Hematopoietic multipotent progenitor cell treated with erythropoietin and hydrocortisone succinate and interleukin-3 and kit ligand, for 15 days (in vitro differentiated cells): Measurements from ENCODE around the gene LRRC37A3.
"Not testable (repeated sequence)": the region's sequence is repeated elsewhere in the genome, so short reads cannot be mapped to it uniquely, and the experiment has no call there.

ENCODE experiments used
- DNase-seq: peaks from one replicate; pipeline ENCODE4 v3.0.0-alpha.2; 2015; ENCODE audit warnings: low spot score

LRRC37A3 gene

GRCh38 chr17:64919289-64920025 lies at the start of gene LRRC37A3:
Gene LRRC37A3 (minus strand): TSS chr17:64919478. CDS start chr17:64897257, 22,221 bp downstream.
- DNase-seq, result peak; percentile 97

GRCh38 chr17:64965873-64966287 lies 46.6 kb upstream of the LRRC37A3 start:
- peak; percentile 22 for DNase-seq

GRCh38 chr17:64965256-64965872 lies 46.1 kb upstream of the LRRC37A3 start:
- peak; percentile 9 for DNase-seq

- DNase-seq, result no peak
Measured at GRCh38 chr17:64964796-64965195, 45.5 kb upstream of the LRRC37A3 start.

- DNase-seq, result not testable (repeated sequence)
Measured at GRCh38 chr17:64963814-64964213, 44.5 kb upstream of the LRRC37A3 start.

GRCh38 chr17:64961563-64962378 lies 42.5 kb upstream of the LRRC37A3 start:
- DNase-seq, result peak; percentile 80

GRCh38 chr17:64951877-64952276 lies 32.6 kb upstream of the LRRC37A3 start:
- no peak for DNase-seq

- no peak for DNase-seq
Measured at GRCh38 chr17:64950871-64951270, 31.6 kb upstream of the LRRC37A3 start.

GRCh38 chr17:64947152-64947551 lies 27.9 kb upstream of the LRRC37A3 start:
- DNase-seq, result no peak

GRCh38 chr17:64941761-64942160 lies 22.5 kb upstream of the LRRC37A3 start:
- no peak for DNase-seq

- DNase-seq, result no peak
Measured at GRCh38 chr17:64941045-64941444, 21.8 kb upstream of the LRRC37A3 start.

GRCh38 chr17:64940055-64940454 lies 20.8 kb upstream of the LRRC37A3 start:
- no peak for DNase-seq

- DNase-seq, result peak; percentile 82
Measured at GRCh38 chr17:64938925-64939474, 19.7 kb upstream of the LRRC37A3 start.

GRCh38 chr17:64938290-64938689 lies 19.0 kb upstream of the LRRC37A3 start:
- DNase-seq, result no peak

- DNase-seq, result no peak
Measured at GRCh38 chr17:64936117-64936516, 16.8 kb upstream of the LRRC37A3 start.

- not testable (repeated sequence) for DNase-seq
Measured at GRCh38 chr17:64934284-64934778, 15.1 kb upstream of the LRRC37A3 start.

- DNase-seq, result not testable (repeated sequence)
Measured at GRCh38 chr17:64932850-64933249, 13.6 kb upstream of the LRRC37A3 start.

GRCh38 chr17:64930374-64930773 lies 11.1 kb upstream of the LRRC37A3 start:
- not testable (repeated sequence) for DNase-seq

GRCh38 chr17:64929419-64930209 lies 10.3 kb upstream of the LRRC37A3 start:
- peak; percentile 27 for DNase-seq

- not testable (repeated sequence) for DNase-seq
Measured at GRCh38 chr17:64928701-64929100, 9.4 kb upstream of the LRRC37A3 start.

GRCh38 chr17:64927444-64927843 lies 8.2 kb upstream of the LRRC37A3 start:
- DNase-seq, result peak; percentile 91
